Skeletal muscle cell (primary cell): ENCODE measurements around the gene ACBD7.

Experiments used
- DNase-seq: peaks from one replicate; pipeline ENCODE4 v3.0.0-alpha.2; 2010; ENCODE audit warnings: low read depth
- H3K4me3 ChIP-seq: 2 replicates; pipeline ENCODE4 v1.5.1; 2011; ENCODE audit warnings: low read depth, mild to moderate bottlenecking, control low read depth, low read length, moderate library complexity

Gene ACBD7

GRCh38 chr10:15088428-15089261, at the start of gene ACBD7:
TSS of gene ACBD7 (minus strand) at chr10:15088776. CDS start at chr10:15088728, 48 bp downstream.
- H3K4me3 ChIP-seq = peak within 1 kb of the TSS; percentile 64
- peak; percentile 29 for DNase-seq

GRCh38 chr10:15137636-15138035, 49.1 kb upstream of the ACBD7 start:
- DNase-seq = peak; percentile 14
- no peak overlapping the region for H3K4me3 ChIP-seq

- DNase-seq = no peak
- no peak overlapping the region for H3K4me3 ChIP-seq
These were observed 48.4 kb upstream of the ACBD7 start for GRCh38 chr10:15137036-15137359.

GRCh38 chr10:15136129-15137035, 47.8 kb upstream of the ACBD7 start:
- H3K4me3 ChIP-seq = no peak overlapping the region
- DNase-seq = no peak

- no peak for DNase-seq
- H3K4me3 ChIP-seq = no peak overlapping the region
These were observed 42.8 kb upstream of the ACBD7 start for GRCh38 chr10:15131330-15131729.

- no peak for DNase-seq
- H3K4me3 ChIP-seq = no peak overlapping the region
These were observed 36.3 kb upstream of the ACBD7 start for GRCh38 chr10:15124908-15125307.

- no peak for DNase-seq
- no peak overlapping the region for H3K4me3 ChIP-seq
These were observed 35.6 kb upstream of the ACBD7 start for GRCh38 chr10:15124190-15124589.

GRCh38 chr10:15123749-15124184, 35.2 kb upstream of the ACBD7 start:
- DNase-seq = peak; percentile 31
- H3K4me3 ChIP-seq = no peak overlapping the region

- DNase-seq = no peak
- no peak overlapping the region for H3K4me3 ChIP-seq
These were observed 34.0 kb upstream of the ACBD7 start for GRCh38 chr10:15122477-15123030.

GRCh38 chr10:15121707-15122106, 33.1 kb upstream of the ACBD7 start:
- no peak overlapping the region for H3K4me3 ChIP-seq
- DNase-seq = no peak

GRCh38 chr10:15120523-15120922, 31.9 kb upstream of the ACBD7 start:
- peak; percentile 36 for DNase-seq
- H3K4me3 ChIP-seq = no peak overlapping the region

- H3K4me3 ChIP-seq = no peak overlapping the region
- DNase-seq = no peak
These were observed 30.0 kb upstream of the ACBD7 start for GRCh38 chr10:15118615-15119014.

GRCh38 chr10:15116225-15116624, 27.6 kb upstream of the ACBD7 start:
- no peak for DNase-seq
- H3K4me3 ChIP-seq = no peak overlapping the region

- no peak for DNase-seq
- no peak overlapping the region for H3K4me3 ChIP-seq
These were observed 25.2 kb upstream of the ACBD7 start for GRCh38 chr10:15113766-15114165.

GRCh38 chr10:15112657-15113056, 24.1 kb upstream of the ACBD7 start:
- DNase-seq = no peak
- no peak overlapping the region for H3K4me3 ChIP-seq

- DNase-seq = peak; percentile 15
- H3K4me3 ChIP-seq = no peak overlapping the region
These were observed 17.9 kb upstream of the ACBD7 start for GRCh38 chr10:15106352-15107013.

GRCh38 chr10:15103513-15103912, 14.9 kb upstream of the ACBD7 start:
- no peak for DNase-seq
- H3K4me3 ChIP-seq = no peak overlapping the region

- no peak for DNase-seq
- H3K4me3 ChIP-seq = no peak overlapping the region
These were observed 11.3 kb upstream of the ACBD7 start for GRCh38 chr10:15099886-15100285.

GRCh38 chr10:15097011-15097812, 8.6 kb upstream of the ACBD7 start, which contains the start of gene RPP38:
TSS of gene RPP38 (plus strand) at chr10:15097355. CDS start at chr10:15103315, 5,960 bp downstream.
- DNase-seq = peak; percentile 84
- peak within 1 kb of the TSS; percentile 65 for H3K4me3 ChIP-seq
